WTC11 (cell line): ENCODE measurements around the gene DNAH14. TPM values are rescaled to one million over a fixed set of nuclear protein-coding genes. Genes with fewer than 3 reads are reported as not detected.

ENCODE experiments used
- ATAC-seq: fragments of 200-7000 bp; cut with Tn5 transposase; 2 replicates; pipeline ENCODE4 v1.10.0; 2021; ENCODE audit warnings: mild to moderate bottlenecking, moderate library complexity
- CTCF ChIA-PET: fragments of 300-600 bp; sonication (Branson Sonifier 250); formaldehyde crosslinking; loops from one replicate; lab custom pipeline; 2021; ENCODE audit warnings: antibody characterized with exemption; lab: Charles Lee
- POLR2A ChIA-PET: fragments of 350-600 bp; sonication (Branson Sonifier 250); formaldehyde crosslinking; loops from one replicate; lab custom pipeline; 2021; ENCODE audit warnings: antibody characterized with exemption; lab: Charles Lee
- DNase-seq: peaks from one replicate; pipeline ENCODE4 v3.0.0; 2021; ENCODE audit warnings: low spot score
- H3K27ac Mint-ChIP-seq: 2 replicates; pipeline ENCODE4 v1.8.0; 2021; ENCODE audit warnings: mixed read lengths
- H3K27me3 Mint-ChIP-seq: 2 replicates; pipeline ENCODE4 v1.8.0; 2021; ENCODE audit warnings: low read depth, mild to moderate bottlenecking, moderate library complexity, mixed read lengths
- H3K36me3 Mint-ChIP-seq: 2 replicates; pipeline ENCODE4 v1.8.0; 2021; ENCODE audit warnings: mixed read lengths
- H3K4me1 Mint-ChIP-seq: 2 replicates; pipeline ENCODE4 v1.8.0; 2022; ENCODE audit warnings: mixed read lengths
- H3K4me3 Mint-ChIP-seq: 2 replicates; pipeline ENCODE4 v1.8.0; 2021; ENCODE audit warnings: mild to moderate bottlenecking, moderate library complexity, mixed read lengths
- H3K9me3 Mint-ChIP-seq: 2 replicates; pipeline ENCODE4 v1.8.0; 2021; ENCODE audit warnings: mixed read lengths
- ARID4B ChIP-seq: sonication (generic); formaldehyde crosslinking; IDR thresholded peaks from 2 replicates; pipeline ENCODE4 v1.8.0; 2023; ENCODE audit warnings: missing genetic modification reagents, mild to moderate bottlenecking, borderline replicate concordance
- ATF2 ChIP-seq: sonication (generic); formaldehyde crosslinking; IDR thresholded peaks from 2 replicates; pipeline ENCODE4 v1.8.1; 2022; ENCODE audit warnings: low read depth, missing genetic modification reagents, borderline replicate concordance
- CREM ChIP-seq: sonication (generic); formaldehyde crosslinking; IDR thresholded peaks from 2 replicates; pipeline ENCODE4 v1.8.1; 2022; ENCODE audit warnings: mild to moderate bottlenecking, missing genetic modification reagents, moderate library complexity
- CTCF ChIP-seq: fragments of 200-600 bp; IDR thresholded peaks from 2 replicates; pipeline ENCODE4 v1.8.0; 2022; ENCODE audit warnings: antibody characterized with exemption
- E2F1 ChIP-seq: sonication (generic); formaldehyde crosslinking; IDR thresholded peaks from 2 replicates; pipeline ENCODE4 v1.8.0; 2022; ENCODE audit warnings: mild to moderate bottlenecking, missing genetic modification reagents
- FOXK1 ChIP-seq: sonication (generic); formaldehyde crosslinking; IDR thresholded peaks from 2 replicates; pipeline ENCODE4 v1.8.0; 2022; ENCODE audit warnings: mild to moderate bottlenecking, moderate library complexity, missing genetic modification reagents
- GABPB1 ChIP-seq: sonication (generic); formaldehyde crosslinking; IDR thresholded peaks from 2 replicates; pipeline ENCODE4 v1.8.1; 2023; ENCODE audit warnings: mild to moderate bottlenecking, missing genetic modification reagents
- GRHL2 ChIP-seq: fragments of 250-450 bp; sonication (Bioruptor Pico); IDR thresholded peaks from 2 replicates; pipeline ENCODE4 v1.8.0; 2022; ENCODE audit warnings: mild to moderate bottlenecking, moderate library complexity; ENCODE audit not compliant: insufficient replicate concordance, severe bottlenecking
- HMGXB4 ChIP-seq: sonication (generic); formaldehyde crosslinking; IDR thresholded peaks from 2 replicates; pipeline ENCODE4 v1.8.1; 2023; ENCODE audit warnings: mild to moderate bottlenecking, moderate library complexity, missing genetic modification reagents
- IRF2 ChIP-seq: sonication (generic); formaldehyde crosslinking; IDR thresholded peaks from 2 replicates; pipeline ENCODE4 v1.8.0; 2022; ENCODE audit warnings: low read depth, missing genetic modification reagents, borderline replicate concordance
- JAZF1 ChIP-seq: fragments of 250-450 bp; sonication (Bioruptor Pico); IDR thresholded peaks from 2 replicates; pipeline ENCODE4 v1.9.0; 2021; ENCODE audit warnings: moderate library complexity, mild to moderate bottlenecking, inconsistent platforms
- MXD4 ChIP-seq: fragments of 250-450 bp; sonication (Bioruptor Pico); IDR thresholded peaks from 2 replicates; pipeline ENCODE4 v1.8.0; 2021; ENCODE audit warnings: mild to moderate bottlenecking, moderate library complexity, borderline replicate concordance
- NFYB ChIP-seq: sonication (generic); formaldehyde crosslinking; conservative IDR thresholded peaks from 2 replicates; pipeline ENCODE4 v1.8.0; 2022; ENCODE audit warnings: low read depth, missing genetic modification reagents
- TCF7 ChIP-seq: sonication (generic); formaldehyde crosslinking; IDR thresholded peaks from 2 replicates; pipeline ENCODE4 v1.8.0; 2022; ENCODE audit warnings: mild to moderate bottlenecking, low read depth, missing genetic modification reagents, moderate library complexity
- ZMAT4 ChIP-seq: fragments of 250-450 bp; sonication (Bioruptor Pico); IDR thresholded peaks from 2 replicates; pipeline ENCODE4 v1.9.0; 2021; ENCODE audit warnings: mild to moderate bottlenecking
- ZNF219 ChIP-seq: sonication (generic); formaldehyde crosslinking; IDR thresholded peaks from 2 replicates; pipeline ENCODE4 v1.8.0; 2023; ENCODE audit warnings: missing genetic modification reagents, mild to moderate bottlenecking, borderline replicate concordance
- ZNF671 ChIP-seq: fragments of 250-450 bp; sonication (Bioruptor Pico); IDR thresholded peaks from 2 replicates; pipeline ENCODE4 v1.8.0; 2021; ENCODE audit warnings: mild to moderate bottlenecking
- ZSCAN18 ChIP-seq: fragments of 250-450 bp; sonication (Bioruptor Pico); IDR thresholded peaks from 2 replicates; pipeline ENCODE4 v2.1.2; 2022; ENCODE audit warnings: mild to moderate bottlenecking, moderate library complexity
- total RNA-seq: library from RNA; stranded (reverse); gene quantifications from 3 replicates; pipeline ENCODE4 v1.2.3, GENCODE V29; 2021

Gene DNAH14
- total RNA-seq, 1 experiment from 2014 or later: 34.1 TPM

- TF ChIP-seq HMGXB4 (CRISPR knock-in tag) (no peak), IRF2 (CRISPR knock-in tag) (no peak)
Observed at GRCh38 chr1:225422031-225422605, 492.6 kb downstream of the DNAH14 start (continued).

- H3K9me3 Mint-ChIP-seq: no peaks in the 10 kb centered on the region
- peaks cover 16% of the 10 kb centered on the region for H3K36me3 Mint-ChIP-seq
- ChIA-PET CTCF (no interaction called here), POLR2A (no interaction called here)
- ATAC-seq (no peak), DNase-seq (no peak)
- no peak overlapping the region for H3K4me3 Mint-ChIP-seq
- H3K27ac Mint-ChIP-seq: no peak overlapping the region
- peaks cover 9% of the 10 kb centered on the region for H3K27me3 Mint-ChIP-seq
- H3K4me1 Mint-ChIP-seq: peaks cover 43% of the 10 kb centered on the region
- TF ChIP-seq NFYB (CRISPR knock-in tag): no peak
- no peak for TF ChIP-seq CTCF
- no peak for TF ChIP-seq MXD4 (CRISPR knock-in tag)
- no peak for TF ChIP-seq ZNF219 (CRISPR knock-in tag)
- no peak for TF ChIP-seq CREM (CRISPR knock-in tag)
- TF ChIP-seq TCF7 (CRISPR knock-in tag): no peak
- TF ChIP-seq ZMAT4 (CRISPR knock-in tag): no peak
- TF ChIP-seq ARID4B: no peak
- TF ChIP-seq ZSCAN18: no peak
- TF ChIP-seq ATF2: no peak
- TF ChIP-seq JAZF1 (CRISPR knock-in tag): no peak
- no peak for TF ChIP-seq FOXK1
- TF ChIP-seq E2F1 (CRISPR knock-in tag): no peak
- no peak for TF ChIP-seq GABPB1 (CRISPR knock-in tag)
- no peak for TF ChIP-seq ZNF671 (CRISPR knock-in tag)
- TF ChIP-seq GRHL2: no peak
Observed at GRCh38 chr1:225422795-225423517, 493.5 kb downstream of the DNAH14 start.
